ENCODE data around the gene KCTD13.
A peak's percentile ranks its signal among the peaks of the same experiment; 100 is the strongest.
"Not testable (repeated sequence)": the region's sequence is repeated elsewhere in the genome, so short reads cannot be mapped to it uniquely, and the experiment has no call there.

KCTD13 gene

GRCh38 chr16:29877266-29877961 lies 48.6 kb downstream of the KCTD13 start:
- peak; percentile 40 for DNase-seq

DNA sequence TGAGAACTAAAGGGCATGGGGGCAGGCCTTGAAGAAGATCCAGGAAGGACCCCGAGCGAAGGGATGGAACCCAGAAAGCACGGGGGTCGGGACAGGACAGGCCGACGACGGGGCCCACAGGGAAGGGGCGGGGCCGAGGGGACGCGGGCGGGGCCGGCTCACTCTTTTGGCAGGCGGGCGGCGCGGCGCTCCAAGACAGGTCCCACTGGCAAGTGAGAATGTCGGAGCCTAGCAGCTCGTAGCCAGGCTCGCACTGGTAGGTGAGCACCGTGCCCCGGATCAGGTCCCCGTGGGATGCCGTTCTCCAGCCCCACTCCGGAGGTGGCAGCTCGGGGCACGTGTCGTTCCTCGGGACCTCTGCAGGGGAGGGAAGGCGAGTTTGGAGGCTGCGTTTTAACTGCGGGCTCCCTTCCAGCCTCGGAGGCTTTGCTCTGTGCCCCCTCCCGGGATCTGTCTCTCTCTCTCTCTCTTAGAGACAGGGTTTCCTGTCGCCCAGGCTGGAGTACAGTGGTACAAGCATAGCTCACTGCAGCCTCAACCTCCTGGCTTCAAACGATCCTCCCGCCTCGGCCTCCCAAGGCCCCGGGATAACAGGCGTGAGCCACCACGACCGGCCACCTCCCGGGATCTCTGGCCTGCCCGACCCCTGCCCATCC lies 49.3 kb downstream of the KCTD13 start:
- peak; percentile 7 for DNase-seq

DNA sequence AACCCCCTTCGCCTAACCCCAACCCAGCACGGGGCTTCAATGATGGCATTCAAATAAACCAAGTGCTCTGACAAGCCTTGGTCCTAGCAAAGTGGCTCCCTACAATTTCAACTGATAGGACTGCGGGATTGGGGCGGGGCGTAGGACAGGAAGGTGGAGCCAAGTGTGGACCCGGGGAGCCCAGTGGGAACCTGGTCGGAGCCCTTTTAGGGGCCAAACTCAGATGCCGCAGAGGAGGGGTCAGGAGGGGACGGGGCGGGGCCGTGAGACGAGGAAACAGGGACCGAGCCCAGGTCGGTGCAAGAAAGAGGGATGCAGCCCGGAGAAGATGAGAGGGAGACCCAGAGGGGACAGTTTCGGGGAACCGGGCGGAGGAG lies 49.8 kb downstream of the KCTD13 start:
- DNase-seq, result no peak

DNA sequence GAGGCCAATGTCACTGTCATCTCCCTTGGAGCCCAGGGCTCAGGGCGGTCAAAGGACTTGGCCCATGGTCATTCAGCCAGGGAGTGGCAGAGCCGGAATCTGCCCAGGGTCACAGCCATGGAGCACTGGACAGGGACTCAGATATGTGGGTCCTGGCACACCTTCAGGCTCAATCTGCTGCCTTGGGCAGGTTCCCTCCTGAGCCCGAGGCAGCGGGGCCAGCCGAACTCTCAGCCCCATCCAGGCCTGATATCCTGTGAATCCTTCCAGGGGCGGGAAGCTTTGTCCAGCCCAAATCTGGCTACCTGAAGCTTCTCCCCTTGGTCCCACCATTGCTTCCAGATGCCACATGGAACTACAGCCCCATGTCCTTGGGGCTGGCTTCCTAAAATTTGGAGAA lies 50.8 kb downstream of the KCTD13 start:
- no peak for DNase-seq

- no peak for DNase-seq
These were observed 52.7 kb downstream of the KCTD13 start for GRCh38 chr16:29873319-29873718.

DNA sequence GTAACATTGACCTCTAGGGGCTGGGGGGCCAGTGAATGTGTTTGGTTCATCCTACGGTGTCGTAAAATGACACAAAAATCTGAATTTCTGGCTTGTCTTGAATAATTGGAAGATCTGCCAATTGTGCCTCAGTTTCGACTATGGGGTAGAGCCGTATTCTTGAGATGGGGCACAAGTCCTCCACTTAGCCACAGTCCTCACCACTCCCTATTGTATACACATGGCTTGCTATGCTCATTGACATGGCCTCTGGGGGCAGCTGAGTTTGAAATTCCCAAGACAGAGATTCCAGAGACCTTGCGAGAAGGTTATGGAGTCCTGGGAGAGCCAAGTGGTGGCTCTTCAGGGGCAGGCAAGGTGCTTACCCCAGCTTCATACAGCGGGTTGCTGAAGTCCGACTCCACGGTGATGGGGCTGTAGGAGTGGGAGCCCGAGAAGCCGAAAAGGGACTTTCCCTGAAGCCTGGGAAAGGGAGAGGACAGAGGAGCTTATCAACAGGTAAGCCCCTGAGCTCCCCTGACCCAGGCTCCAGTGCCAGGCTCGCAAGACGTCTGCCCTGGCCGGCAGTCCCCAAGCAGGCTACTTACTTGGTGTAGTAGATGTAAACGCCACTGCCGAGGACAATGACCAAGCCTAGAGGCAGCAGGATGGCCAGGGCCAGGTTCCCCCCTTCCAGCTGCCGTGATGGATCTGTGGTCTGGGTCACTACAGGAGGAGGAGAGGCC lies 54.0 kb downstream of the KCTD13 start:
- DNase-seq, result no peak

DNA sequence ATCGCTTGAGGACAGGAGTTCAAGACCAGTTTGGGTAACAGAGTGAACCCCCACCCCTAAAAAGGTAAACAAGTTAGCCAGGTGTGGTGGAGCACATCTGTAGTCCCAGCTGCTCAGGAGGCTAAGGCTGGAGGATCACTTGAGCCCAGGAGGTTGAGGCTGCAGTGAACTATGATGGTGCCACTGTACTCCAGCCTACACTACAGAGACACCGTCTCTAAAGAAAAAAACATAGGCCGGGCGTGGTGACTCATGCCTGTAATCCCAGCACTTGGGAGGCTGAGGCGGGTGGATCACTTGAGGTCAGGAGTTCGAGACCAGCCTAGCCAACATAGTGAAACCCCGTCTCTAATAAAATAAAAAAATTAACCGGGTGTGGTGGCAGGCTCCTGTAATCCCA lies 57.0 kb downstream of the KCTD13 start:
- not testable (repeated sequence) for DNase-seq

- no peak for DNase-seq
These were observed 57.5 kb downstream of the KCTD13 start for GRCh38 chr16:29868396-29869009.

DNA sequence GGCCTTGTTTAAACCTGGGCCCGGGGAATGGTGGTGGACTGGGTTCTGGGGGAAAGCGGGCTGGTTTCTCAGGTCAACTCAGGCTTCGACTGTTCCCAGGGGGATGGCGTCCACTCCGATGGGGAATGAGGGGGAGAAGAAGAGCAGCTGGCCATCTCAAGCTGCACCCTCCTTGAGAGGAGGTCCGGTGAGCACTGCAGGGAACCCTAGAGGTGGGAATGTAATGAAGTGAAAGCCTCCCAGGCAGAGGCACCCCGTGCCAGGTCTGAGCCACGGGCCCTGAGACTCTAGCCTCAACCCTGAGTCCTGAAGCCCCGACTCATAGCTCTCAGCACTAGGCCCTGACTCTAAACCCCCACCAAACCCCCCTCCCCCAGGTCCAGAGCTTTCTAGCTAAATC lies 61.8 kb downstream of the KCTD13 start:
- DNase-seq, result no peak

- no peak for DNase-seq
These were observed 62.4 kb downstream of the KCTD13 start for GRCh38 chr16:29863669-29863984.

GRCh38 chr16:29862884-29863668 lies 63.0 kb downstream of the KCTD13 start, which contains the start of gene CDIPT:
CDIPT (minus strand) TSS chr16:29863226; CDS start chr16:29862857, 369 bp downstream.
- DNase-seq, result peak; percentile 95

- no peak for DNase-seq
These were observed 63.6 kb downstream of the KCTD13 start for GRCh38 chr16:29862383-29862883.

DNA sequence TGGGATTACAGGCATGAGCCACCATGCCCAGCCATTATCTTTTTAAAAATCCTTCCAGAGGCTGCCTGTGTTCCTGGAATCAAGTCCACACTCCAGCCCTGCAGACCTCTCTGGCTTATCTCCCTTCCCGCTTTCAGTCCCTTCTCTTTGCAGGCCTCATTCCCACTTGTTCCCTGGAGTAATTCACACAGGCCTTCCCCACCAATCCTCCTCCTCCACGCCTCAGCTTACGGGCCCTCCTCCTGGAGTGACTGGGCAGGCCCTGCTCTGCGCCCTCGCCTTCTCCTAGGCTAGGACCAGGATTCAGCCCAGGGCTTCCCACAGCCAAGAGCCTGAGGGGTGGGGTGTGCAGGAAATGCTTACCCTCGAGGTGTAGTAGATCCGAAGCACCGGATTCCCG lies 65.8 kb downstream of the KCTD13 start:
- DNase-seq, result no peak

DNA sequence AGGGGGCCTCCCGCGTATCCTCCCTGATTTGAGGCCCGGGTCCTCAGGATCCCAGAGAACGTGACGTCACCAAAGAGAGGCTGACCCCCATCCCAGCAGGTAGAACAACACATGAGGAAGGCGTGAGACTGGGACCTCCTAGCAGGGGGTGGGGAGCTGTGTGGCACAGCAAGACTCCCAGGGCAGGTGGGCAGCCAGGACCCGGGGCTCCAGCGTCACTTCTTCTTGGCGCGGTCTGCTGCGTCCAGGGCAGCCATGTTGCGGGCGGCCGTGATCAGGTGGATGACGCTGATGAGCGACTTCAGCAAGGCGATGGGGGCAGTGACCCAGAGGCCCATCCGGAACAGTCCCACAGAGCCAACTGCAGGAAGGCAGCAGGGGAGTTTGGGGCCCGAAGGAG lies 67.1 kb downstream of the KCTD13 start:
- DNase-seq, result no peak

DNA sequence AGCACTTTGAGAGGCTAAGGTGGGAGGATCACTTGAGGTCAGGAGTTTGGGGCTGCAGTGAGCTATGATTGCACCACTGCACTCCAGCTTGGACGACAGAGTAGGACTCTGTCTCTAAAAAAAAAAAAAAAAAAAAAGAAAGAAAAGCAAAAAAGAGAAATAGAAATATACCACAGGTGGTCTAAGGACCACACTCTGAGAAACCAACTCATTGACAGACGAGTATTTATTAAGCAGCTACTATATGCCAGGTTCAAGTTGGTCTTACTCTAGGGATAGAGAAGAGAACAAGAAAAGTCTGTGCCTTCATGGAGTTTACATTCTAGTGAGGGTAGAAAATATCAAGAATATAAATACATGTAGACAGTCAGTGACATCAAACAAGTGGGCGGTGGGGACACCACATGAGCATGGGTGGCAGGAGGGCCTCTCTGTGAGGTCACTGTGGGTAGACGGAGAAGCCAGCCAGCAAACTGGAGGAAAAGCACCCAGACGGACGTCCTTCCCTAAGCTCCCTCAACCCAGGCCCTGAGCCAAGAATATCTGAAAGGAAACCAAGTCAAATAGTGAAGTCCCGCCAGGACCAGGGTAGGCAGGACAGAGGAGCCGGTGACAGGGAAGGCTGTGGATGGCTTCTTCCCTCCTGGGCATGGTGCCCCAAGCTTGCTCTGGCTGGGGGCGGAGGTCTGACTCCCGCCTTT lies 67.7 kb downstream of the KCTD13 start:
- no peak for DNase-seq

DNA sequence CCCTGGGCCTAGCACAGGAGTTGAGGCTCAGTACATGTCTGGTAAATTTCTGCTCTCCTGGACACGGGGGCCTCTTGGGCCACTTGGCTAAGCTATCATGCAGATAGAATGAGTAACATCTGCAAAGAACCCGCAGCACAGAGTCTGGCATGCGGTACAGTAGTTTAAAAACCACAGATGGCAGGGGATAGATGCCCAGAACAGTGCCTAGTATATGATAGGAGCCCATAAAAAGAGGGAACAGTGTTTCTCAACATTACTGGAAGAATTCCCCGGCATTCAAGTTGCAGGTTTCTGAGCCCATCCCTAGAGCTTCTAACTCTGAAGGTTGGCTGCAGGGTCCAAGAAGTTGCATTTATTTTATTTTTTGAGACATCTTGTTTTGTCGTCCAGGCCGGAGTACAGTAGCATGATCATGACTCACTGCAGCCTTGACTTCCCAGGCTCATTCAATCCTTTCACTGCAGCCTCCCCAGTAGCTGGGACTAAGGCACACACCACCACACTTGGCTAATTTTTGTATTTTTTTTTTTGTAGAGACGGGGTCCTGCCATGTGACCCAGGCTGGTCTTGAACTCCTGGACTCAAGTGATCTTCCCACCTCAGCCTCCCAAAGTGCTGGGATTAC lies 68.8 kb downstream of the KCTD13 start:
- DNase-seq, result no peak
